HepG2 (cell line): ENCODE results near the gene LYZL6. TPM values are rescaled to one million over a fixed set of nuclear protein-coding genes. Genes with fewer than 3 reads are reported as not detected.

ENCODE experiments used
- ATAC-seq: fragments of 200-7000 bp; cut with Tn5 transposase; 3 replicates; pipeline ENCODE4 v1.9.1; 2020; ENCODE audit warnings: mild to moderate bottlenecking, moderate library complexity
- BruUV-seq: library from RNA; stranded (reverse); fragments of 400-500 nt; replicated peaks from 2 replicates; lab custom pipeline; 2021; lab: Mats Ljungman, UMichigan
- CTCF ChIA-PET: fragments of 300-600 bp; formaldehyde crosslinking; extraction: SDS; loops from one replicate; lab custom pipeline; 2021; ENCODE audit warnings: low total read pairs, inconsistent platforms, low intra/inter-chr PET ratio; lab: Yijun Ruan, JAX
- POLR2A ChIA-PET: fragments of 350-600 bp; sonication (Branson Sonifier 250); formaldehyde crosslinking; loops from one replicate; lab custom pipeline; 2020; ENCODE audit warnings: antibody characterized with exemption, inconsistent platforms; lab: Yijun Ruan, JAX
- DNase-seq: peaks from one replicate; pipeline ENCODE4 v3.0.0-alpha.2; 2015; ENCODE audit warnings: low spot score
- FAIRE-seq: peaks from 3 replicates; lab custom pipeline; 2011; peaks lifted over from hg19 to GRCh38; lab: Jason Lieb, UNC
- H2AFZ ChIP-seq: one replicate; pipeline ENCODE4 v1.6.1; 2011; ENCODE audit warnings: low read length, inconsistent platforms
- H3K27ac ChIP-seq: fragments of 300-600 bp; 3 replicates; pipeline ENCODE4 v1.8.0; 2011; ENCODE audit warnings: mixed run types, mild to moderate bottlenecking, mixed read lengths, low read length, inconsistent platforms; ENCODE audit not compliant: insufficient read depth; ENCODE audit errors: extremely low read length
- H3K27me3 ChIP-seq, 2 experiments: fragments of 200-600 bp in 1 of 2; 2 replicates in 1 of 2; 3 replicates in 1 of 2; pipeline versions ENCODE4 v1.6.0 to v1.8.0; 2011; ENCODE audit warnings: low read length in 2 of 2, mild to moderate bottlenecking in 2 of 2, moderate library complexity in 2 of 2, inconsistent platforms in 1 of 2; ENCODE audit not compliant: insufficient read depth in 2 of 2, control insufficient read depth in 1 of 2
- H3K36me3 ChIP-seq, 2 experiments: fragments of 200-600 bp in 1 of 2; replicated peaks in 1 of 2; 2 replicates in 1 of 2; 3 replicates in 1 of 2; pipeline versions ENCODE4 v1.5.1 to v1.8.0; 2011; ENCODE audit warnings: low read length in 2 of 2, inconsistent platforms in 1 of 2; ENCODE audit not compliant: insufficient read depth in 2 of 2, control insufficient read depth in 1 of 2
- H3K4me1 ChIP-seq: 2 replicates; pipeline ENCODE4 v1.5.1; 2012; ENCODE audit warnings: low read length, inconsistent platforms; ENCODE audit not compliant: insufficient read depth
- H3K4me2 ChIP-seq: 2 replicates; pipeline ENCODE4 v1.6.0; 2011; ENCODE audit warnings: low read depth, low read length, inconsistent platforms
- H3K4me3 ChIP-seq, 3 experiments: fragments of 200-600 bp in 1 of 3; sonication (generic), shearing (Covaris generic) in 1 of 3; replicated peaks in 1 of 3; 2 replicates each; pipeline ENCODE4 v1.5.1; 2011 to 2016; ENCODE audit warnings: low read length in 3 of 3, inconsistent platforms in 2 of 3, low read depth in 2 of 3, mild to moderate bottlenecking in 2 of 3, control low read depth in 1 of 3, mixed read lengths in 1 of 3; ENCODE audit not compliant: insufficient read depth in 1 of 3
- H3K79me2 ChIP-seq: one replicate; pipeline ENCODE4 v1.6.1; 2011; ENCODE audit warnings: low read length, inconsistent platforms; ENCODE audit not compliant: insufficient read depth
- H3K9ac ChIP-seq: 2 replicates; pipeline ENCODE4 v1.6.0; 2011; ENCODE audit warnings: mild to moderate bottlenecking, low read depth, low read length, inconsistent platforms; ENCODE audit not compliant: insufficient read depth
- H3K9me3 ChIP-seq: 2 replicates; pipeline ENCODE4 v1.5.1; 2012; ENCODE audit warnings: mild to moderate bottlenecking, low read length
- H4K20me1 ChIP-seq: 2 replicates; pipeline ENCODE4 v1.6.0; 2011; ENCODE audit warnings: inconsistent platforms, mild to moderate bottlenecking, low read length, moderate library complexity; ENCODE audit not compliant: insufficient read depth
- CENPBD1 ChIP-seq: sonication (generic); formaldehyde crosslinking; IDR thresholded peaks from 2 replicates; pipeline ENCODE4 v1.8.0; 2022; ENCODE audit warnings: missing genetic modification reagents, low read depth, mild to moderate bottlenecking, borderline replicate concordance
- ELF1 ChIP-seq: sonication (generic); formaldehyde crosslinking; IDR thresholded peaks from 2 replicates; pipeline ENCODE4 v1.4.0; 2020; ENCODE audit warnings: missing genetic modification reagents
- FOXK1 ChIP-seq: sonication (generic); formaldehyde crosslinking; IDR thresholded peaks from 2 replicates; pipeline ENCODE4 v1.4.0; 2020; ENCODE audit warnings: low read depth, missing genetic modification reagents, borderline replicate concordance
- FOXM1 ChIP-seq: sonication (generic); formaldehyde crosslinking; IDR thresholded peaks from 2 replicates; pipeline ENCODE4 v1.5.0; 2020; ENCODE audit warnings: missing genetic modification reagents
- HNRNPL ChIP-seq: fragments of 200-400 bp; formaldehyde crosslinking; IDR thresholded peaks from 2 replicates; pipeline ENCODE4 v1.6.1; 2017; ENCODE audit warnings: mild to moderate bottlenecking, low read depth, low read length
- HOXA3 ChIP-seq: sonication (generic); formaldehyde crosslinking; IDR thresholded peaks from 2 replicates; pipeline ENCODE4 v1.5.0; 2020; ENCODE audit warnings: missing genetic modification reagents
- HOXA5 ChIP-seq: sonication (generic); formaldehyde crosslinking; IDR thresholded peaks from 2 replicates; pipeline ENCODE4 v1.4.0; 2020; ENCODE audit warnings: missing genetic modification reagents
- NPAS2 ChIP-seq: sonication (generic); formaldehyde crosslinking; IDR thresholded peaks from 2 replicates; pipeline ENCODE4 v1.8.0; 2022; ENCODE audit warnings: mild to moderate bottlenecking, missing genetic modification reagents, borderline replicate concordance
- RXRA ChIP-seq: sonication (generic); formaldehyde crosslinking; IDR thresholded peaks from 2 replicates; pipeline ENCODE4 v1.5.1; 2020; ENCODE audit warnings: missing genetic modification reagents
- SIX4 ChIP-seq: sonication (generic); formaldehyde crosslinking; IDR thresholded peaks from 2 replicates; pipeline ENCODE4 v1.4.0; 2020; ENCODE audit warnings: missing genetic modification reagents
- SP5 ChIP-seq: IDR thresholded peaks from 2 replicates; pipeline ENCODE4 v1.6.1; 2016; ENCODE audit warnings: low read depth, borderline replicate concordance
- THAP11 ChIP-seq: IDR thresholded peaks from 2 replicates; pipeline ENCODE4 v1.6.1; 2016; ENCODE audit warnings: missing biosample characterization, missing genetic modification reagents
- USF2 ChIP-seq, 2 experiments: sonication (generic) in 1 of 2; formaldehyde crosslinking in 1 of 2; IDR thresholded peaks; 2 replicates each; pipeline versions ENCODE4 v1.5.1 to v1.6.1; 2011 to 2020; ENCODE audit warnings: borderline replicate concordance in 1 of 2, low read depth in 1 of 2, low read length in 1 of 2, mild to moderate bottlenecking in 1 of 2, missing genetic modification reagents in 1 of 2, moderate library complexity in 1 of 2
- ZBTB37 ChIP-seq: sonication (generic); formaldehyde crosslinking; IDR thresholded peaks from 2 replicates; pipeline ENCODE4 v1.4.0; 2020; ENCODE audit warnings: mild to moderate bottlenecking, missing genetic modification reagents
- ZFP36L1 ChIP-seq: sonication (generic); formaldehyde crosslinking; IDR thresholded peaks from 2 replicates; pipeline ENCODE4 v1.8.0; 2022; ENCODE audit warnings: mild to moderate bottlenecking, missing genetic modification reagents, moderate library complexity
- ZNF317 ChIP-seq: sonication (generic); formaldehyde crosslinking; IDR thresholded peaks from 2 replicates; pipeline ENCODE4 v1.5.0; 2020; ENCODE audit warnings: mild to moderate bottlenecking, missing genetic modification reagents
- ZNF484 ChIP-seq: sonication (generic); formaldehyde crosslinking; IDR thresholded peaks from 2 replicates; pipeline ENCODE4 v1.5.1; 2020; ENCODE audit warnings: mild to moderate bottlenecking, low read depth, missing genetic modification reagents, borderline replicate concordance
- ZNF747 ChIP-seq: sonication (generic); formaldehyde crosslinking; IDR thresholded peaks from 2 replicates; pipeline ENCODE4 v1.8.1; 2023; ENCODE audit warnings: missing genetic modification reagents, mild to moderate bottlenecking, borderline replicate concordance
- ZNF816 ChIP-seq: sonication (generic); formaldehyde crosslinking; IDR thresholded peaks from 2 replicates; pipeline ENCODE4 v1.8.0; 2022; ENCODE audit warnings: missing genetic modification reagents, mild to moderate bottlenecking, borderline replicate concordance
- WGBS: methylation state at CpG from one replicate; pipeline ENCODE4 v1.1.6; 2017; ENCODE audit warnings: low lambda C conversion rate; 5-methylcytosine and 5-hydroxymethylcytosine counted together
- in situ Hi-C: cut with HindIII; loops from 2 replicates; pipeline ENCODE4 v1.10.0; 2017; ENCODE audit warnings: low pct_unique_long_range_greater_than_20kb; ENCODE audit not compliant: extremely low pct_ligation_motif_present
- intact Hi-C: fragments of 100-400 bp; cut with micrococcal nuclease; formaldehyde crosslinking; loops from one replicate; pipeline ENCODE4 v1.10.0; 2022; ENCODE audit not compliant: unreplicated experiment
- polyA plus RNA-seq, 8 experiments: library from polyadenylated mRNA; depleted of rRNA in 3 of 8; stranded (reverse) in 7 of 8; unstranded in 1 of 8; fragments of >200 nt; fragmentation: Illumina TruSeq in 4 of 8; extraction: Trizol in 4 of 8; gene quantifications; 2 replicates each; pipeline versions ENCODE4 v1.2.1 to v1.2.3, GENCODE V29; 2011 to 2016; ENCODE audit warnings: low read depth in 4 of 8, missing spikeins in 1 of 8, mixed read lengths in 1 of 8; ENCODE audit not compliant: insufficient read depth in 1 of 8
- total RNA-seq, 5 experiments: library from RNA; depleted of rRNA; stranded (reverse); fragments of >200 nt; fragmentation: Illumina TruSeq; extraction: Trizol; gene quantifications; 2 replicates each; pipeline ENCODE4 v1.2.3, GENCODE V29; 2016; ENCODE audit warnings: low read depth in 1 of 5

The LYZL6 gene
- total and polyA plus RNA-seq, 2 of the 13 experiments (the other 11 are each of a cell fraction or from before 2014, with no cell fraction given) = not detected

GRCh38 chr17:35981246-35981645 is 37.7 kb upstream of the LYZL6 start, which contains the start of gene CCL16:
Gene CCL16, minus strand, starts transcription at chr17:35981497. Its CDS starts 77 bp downstream, at chr17:35981420.
- CTCF ChIA-PET = interaction anchor here (1.3 to 2.0 kb wide), 5 partner anchors 12 to 168 kb away, joined by 3 to 18 read pairs (median 7); no protein-coding TSS in a partner anchor
- Histone ChIP-seq H3K4me1 (peaks cover 80% of the 10 kb centered on the region), H3K4me3 (peak within 1 kb of the TSS; percentile 46 to 65 (median 63)), H3K27me3 (no peaks in the 10 kb centered on the region; a peak in 1 of 5 replicates), H3K36me3 (peaks cover 0 to 2% of the 10 kb centered on the region in 2 experiments; a peak in 1 of 5 replicates), H2AFZ (no peak within 1 kb of the TSS), H3K4me2 (peak within 1 kb of the TSS; percentile 87), H3K79me2 (no peaks in the 10 kb centered on the region), H3K9me3 (no peaks in the 10 kb centered on the region), H3K9ac (peak within 1 kb of the TSS; percentile 57), H3K27ac (peak within 1 kb of the TSS; percentile 66), H4K20me1 (no peaks in the 10 kb centered on the region)
- BruUV-seq = no TSS peak
- intact Hi-C loops = loop anchor here (1.0 kb wide), 1 partner anchor 8 kb away; no protein-coding TSS in a partner anchor
- WGBS = 30% methylated on average over 12 of the region's 12 CpGs
- FAIRE-seq (no peak), ATAC-seq (peak; percentile 68), DNase-seq (peak; percentile 72)
- in situ Hi-C loops = no loop called here
- POLR2A ChIA-PET = interaction anchor here (1.0 to 5.3 kb wide), 12 partner anchors 10 to 172 kb away, joined by 3 to 197 read pairs (median 16); partner anchors contain the start of genes CCL15 and TAF15
- TF ChIP-seq ELF1 (CRISPR knock-in tag) = no peak
- no peak for TF ChIP-seq NPAS2
- no peak for TF ChIP-seq SIX4 (CRISPR knock-in tag)
- no peak for TF ChIP-seq ZBTB37 (CRISPR knock-in tag)
- no peak for TF ChIP-seq ZNF317
- no peak for TF ChIP-seq CENPBD1
- TF ChIP-seq SP5 (CRISPR knock-in tag) = peak; percentile 60; the same call in 1 of the 2 replicates
- TF ChIP-seq THAP11 = no peak
- TF ChIP-seq USF2 (IDR thresholded peaks at IDR 0.05; ENCODE audit: low read depth, low read length) = no peak
- TF ChIP-seq USF2 (CRISPR knock-in tag; IDR thresholded peaks at IDR 0.05; ENCODE audit: borderline replicate concordance) = no peak
- no peak for TF ChIP-seq HOXA5
- no peak for TF ChIP-seq FOXM1 (CRISPR knock-in tag)
- TF ChIP-seq RXRA (CRISPR knock-in tag) = no peak; the same call in 1 of the 2 replicates
- peak; percentile 14; the same call in 1 of the 2 replicates for TF ChIP-seq FOXK1 (CRISPR knock-in tag)
- TF ChIP-seq ZNF747 = no peak
- TF ChIP-seq HOXA3 (CRISPR knock-in tag) = peak; percentile 12; the same call in 1 of the 2 replicates
- no peak for TF ChIP-seq ZFP36L1
- TF ChIP-seq ZNF484 (CRISPR knock-in tag) = no peak
- TF ChIP-seq ZNF816 (CRISPR knock-in tag) = no peak
- TF ChIP-seq HNRNPL = no peak
